Epidermal melanocyte (primary cell): Measurements from ENCODE around the gene NDUFA8.
"Not testable (repeated sequence)": the region's sequence is repeated elsewhere in the genome, so short reads cannot be mapped to it uniquely, and the experiment has no call there.

Source experiments
- DNase-seq: peaks from one replicate; pipeline ENCODE4 v3.0.0; 2011; ENCODE audit warnings: low spot score; ENCODE audit not compliant: insufficient read length

NDUFA8 gene

GRCh38 chr9:122122468-122122867, 37.1 kb downstream of the NDUFA8 start:
- DNase-seq = no peak

GRCh38 chr9:122121931-122122330, 37.6 kb downstream of the NDUFA8 start:
- no peak for DNase-seq

GRCh38 chr9:122121391-122121790, 38.2 kb downstream of the NDUFA8 start:
- DNase-seq = no peak

GRCh38 chr9:122120316-122121071, 39.1 kb downstream of the NDUFA8 start:
- no peak for DNase-seq

GRCh38 chr9:122119721-122120120, 39.9 kb downstream of the NDUFA8 start:
- no peak for DNase-seq

GRCh38 chr9:122119166-122119521, 40.4 kb downstream of the NDUFA8 start:
- DNase-seq = no peak

GRCh38 chr9:122118343-122119165, 41.0 kb downstream of the NDUFA8 start:
- no peak for DNase-seq

GRCh38 chr9:122117241-122117640, 42.3 kb downstream of the NDUFA8 start:
- DNase-seq = not testable (repeated sequence)

GRCh38 chr9:122116448-122117173, 43.0 kb downstream of the NDUFA8 start:
- no peak for DNase-seq

GRCh38 chr9:122116040-122116439, 43.5 kb downstream of the NDUFA8 start:
- no peak for DNase-seq

GRCh38 chr9:122115176-122116035, 44.2 kb downstream of the NDUFA8 start:
- no peak for DNase-seq

- no peak for DNase-seq
Measured at GRCh38 chr9:122113574-122113973, 46.0 kb downstream of the NDUFA8 start.

- DNase-seq = no peak
Measured at GRCh38 chr9:122112238-122112637, 47.3 kb downstream of the NDUFA8 start.

GRCh38 chr9:122111413-122112085, 48.0 kb downstream of the NDUFA8 start:
- DNase-seq = no peak

- DNase-seq = no peak
Measured at GRCh38 chr9:122110100-122110833, 49.3 kb downstream of the NDUFA8 start.

GRCh38 chr9:122109035-122109813, 50.4 kb downstream of the NDUFA8 start:
- no peak for DNase-seq

- DNase-seq = no peak
Measured at GRCh38 chr9:122107291-122107805, 52.2 kb downstream of the NDUFA8 start.

GRCh38 chr9:122106576-122106975, 53.0 kb downstream of the NDUFA8 start:
- no peak for DNase-seq

- no peak for DNase-seq
Measured at GRCh38 chr9:122103985-122104384, 55.6 kb downstream of the NDUFA8 start.
